NCI-H69 (cell line): Measurements from ENCODE around the gene PLXNA2.

Experiments used
- DNase-seq: peaks from one replicate; lab custom pipeline; 2025; lab: John Stamatoyannopoulos, UW

The PLXNA2 gene

GRCh38 chr1:208268541-208269337 lies 24.6 kb upstream of the PLXNA2 start:
- no peak for DNase-seq

- DNase-seq = no peak
Observed at GRCh38 chr1:208265525-208265924, 21.3 kb upstream of the PLXNA2 start.

- no peak for DNase-seq
Observed at GRCh38 chr1:208265122-208265469, 20.9 kb upstream of the PLXNA2 start.

- DNase-seq = no peak
Observed at GRCh38 chr1:208264469-208265121, 20.4 kb upstream of the PLXNA2 start.

- DNase-seq = no peak
Observed at GRCh38 chr1:208261874-208262273, 17.7 kb upstream of the PLXNA2 start.

- no peak for DNase-seq
Observed at GRCh38 chr1:208258277-208258676, 14.1 kb upstream of the PLXNA2 start.

GRCh38 chr1:208257351-208257750 lies 13.2 kb upstream of the PLXNA2 start:
- DNase-seq = no peak

- DNase-seq = no peak
Observed at GRCh38 chr1:208256556-208256955, 12.4 kb upstream of the PLXNA2 start.

GRCh38 chr1:208256091-208256490 lies 11.9 kb upstream of the PLXNA2 start:
- DNase-seq = no peak

GRCh38 chr1:208254862-208255261 lies 10.7 kb upstream of the PLXNA2 start:
- no peak for DNase-seq

GRCh38 chr1:208254376-208254775 lies 10.2 kb upstream of the PLXNA2 start:
- DNase-seq = no peak

GRCh38 chr1:208252836-208253576 lies 8.8 kb upstream of the PLXNA2 start:
- DNase-seq = peak; percentile 44

- peak; percentile 44 for DNase-seq
Observed at GRCh38 chr1:208251911-208252835, 8.0 kb upstream of the PLXNA2 start.

GRCh38 chr1:208251015-208251414 lies 6.8 kb upstream of the PLXNA2 start:
- DNase-seq = no peak

- peak; percentile 68 for DNase-seq
Observed at GRCh38 chr1:208250613-208251012, 6.4 kb upstream of the PLXNA2 start.

GRCh38 chr1:208248991-208249696 lies 5.0 kb upstream of the PLXNA2 start:
- no peak for DNase-seq

- DNase-seq = no peak
Observed at GRCh38 chr1:208248307-208248801, 4.2 kb upstream of the PLXNA2 start.

GRCh38 chr1:208247696-208248095 lies 3.5 kb upstream of the PLXNA2 start:
- no peak for DNase-seq

GRCh38 chr1:208245185-208245705 lies 1.1 kb upstream of the PLXNA2 start:
- DNase-seq = peak; percentile 97

GRCh38 chr1:208243527-208243966 lies 637 bp downstream of the PLXNA2 start:
- peak; percentile 76 for DNase-seq
